K562 (cell line): ENCODE measurements around the gene FAM177B. TPM values are rescaled to one million over a fixed set of nuclear protein-coding genes. Genes with fewer than 3 reads are reported as not detected.

Experiments
- BCOR ChIP-seq: fragments of 450-650 bp; IDR thresholded peaks from 2 replicates; pipeline ENCODE4 v1.6.1; 2016
- CHD1 ChIP-seq: fragments of 200-600 bp; sonication (generic); IDR thresholded peaks from one replicate; pipeline ENCODE4 v1.6.1; 2012; ENCODE audit warnings: mild to moderate bottlenecking, moderate library complexity, low read length, inconsistent platforms
- CREBBP ChIP-seq: IDR thresholded peaks from one replicate; pipeline ENCODE4 v1.6.1; 2012; ENCODE audit warnings: low read depth, mild to moderate bottlenecking, control low read depth, inconsistent platforms, low read length
- FOXA3 ChIP-seq, 2 experiments: fragments of 450-650 bp in 1 of 2; sonication (generic) in 1 of 2; formaldehyde crosslinking; IDR thresholded peaks in 1 of 2; conservative IDR thresholded peaks in 1 of 2; 2 replicates each; pipeline versions ENCODE4 v1.4.0 to v1.8.0; 2020 to 2022; ENCODE audit warnings: mild to moderate bottlenecking in 2 of 2, missing genetic modification reagents in 1 of 2
- GABPB2 ChIP-seq: fragments of 250-450 bp; sonication (Bioruptor Pico); conservative IDR thresholded peaks from 2 replicates; pipeline ENCODE4 v1.5.1; 2021; ENCODE audit warnings: mild to moderate bottlenecking
- GATA2 ChIP-seq: sonication (generic); formaldehyde crosslinking; IDR thresholded peaks from 2 replicates; pipeline ENCODE4 v1.4.0; 2020; ENCODE audit warnings: mild to moderate bottlenecking, missing genetic modification reagents
- HCFC1 ChIP-seq: IDR thresholded peaks from 2 replicates; pipeline ENCODE4 v1.6.1; 2012; ENCODE audit warnings: low read depth, low read length, improper control_type of control experiment
- HNRNPLL ChIP-seq: fragments of 200-400 bp; formaldehyde crosslinking; IDR thresholded peaks from 2 replicates; pipeline ENCODE4 v1.6.1; 2017; ENCODE audit warnings: low read length, low read depth, mild to moderate bottlenecking; ENCODE audit not compliant: poor library complexity, severe bottlenecking
- HOXB6 ChIP-seq: fragments of 250-450 bp; sonication (Bioruptor Pico); IDR thresholded peaks from 2 replicates; pipeline ENCODE4 v1.5.1; 2022; ENCODE audit warnings: mild to moderate bottlenecking, borderline replicate concordance
- JUND ChIP-seq, 2 experiments: IDR thresholded peaks; 2 replicates in 1 of 2; 3 replicates in 1 of 2; pipeline ENCODE4 v1.6.1; 2011; ENCODE audit warnings: borderline replicate concordance in 2 of 2, low read depth in 2 of 2, low read length in 2 of 2, improper control_type of control experiment in 1 of 2, missing biosample characterization in 1 of 2, missing genetic modification characterization in 1 of 2, missing genetic modification reagents in 1 of 2
- L3MBTL2 ChIP-seq: fragments of 450-650 bp; IDR thresholded peaks from 2 replicates; pipeline ENCODE4 v1.6.1; 2016; ENCODE audit warnings: mild to moderate bottlenecking, moderate library complexity
- NFATC3 ChIP-seq: fragments of 450-650 bp; IDR thresholded peaks from 2 replicates; pipeline ENCODE4 v1.6.1; 2017; ENCODE audit warnings: mild to moderate bottlenecking
- POLR2B ChIP-seq: fragments of 450-650 bp; IDR thresholded peaks from 2 replicates; pipeline ENCODE4 v1.6.1; 2018; ENCODE audit warnings: low read depth; ENCODE audit not compliant: partially characterized antibody
- PURB ChIP-seq: sonication (generic); formaldehyde crosslinking; IDR thresholded peaks from 2 replicates; pipeline ENCODE4 v1.9.0; 2021; ENCODE audit warnings: low read depth, mild to moderate bottlenecking, missing genetic modification reagents
- RBM25 ChIP-seq: fragments of 200-400 bp; formaldehyde crosslinking; IDR thresholded peaks from 2 replicates; pipeline ENCODE4 v1.6.1; 2018; ENCODE audit warnings: low read length, low read depth, moderate library complexity; ENCODE audit not compliant: severe bottlenecking
- SMARCA4 ChIP-seq: fragments of 450-650 bp; IDR thresholded peaks from 2 replicates; pipeline ENCODE4 v1.6.1; 2016
- SMARCC2 ChIP-seq: fragments of 450-650 bp; IDR thresholded peaks from 2 replicates; pipeline ENCODE4 v1.6.1; 2017; ENCODE audit warnings: antibody characterized with exemption, moderate library complexity, mild to moderate bottlenecking, low read depth
- TAF7 ChIP-seq: fragments of 450-650 bp; IDR thresholded peaks from 2 replicates; pipeline ENCODE4 v1.6.1; 2016; ENCODE audit warnings: missing genetic modification characterization, missing compliant biosample characterization
- THRAP3 ChIP-seq: fragments of 450-650 bp; IDR thresholded peaks from 2 replicates; pipeline ENCODE4 v1.6.1; 2016; ENCODE audit warnings: mild to moderate bottlenecking, inconsistent platforms, borderline replicate concordance
- XRCC4 ChIP-seq: IDR thresholded peaks from one replicate; pipeline ENCODE4 v1.6.1; 2011; ENCODE audit not compliant: insufficient read depth, insufficient read length; ENCODE audit errors: extremely low read depth
- ZBTB8A ChIP-seq: fragments of 450-650 bp; IDR thresholded peaks from 2 replicates; pipeline ENCODE4 v1.6.1; 2018; ENCODE audit warnings: mild to moderate bottlenecking, moderate library complexity; ENCODE audit not compliant: partially characterized antibody
- ZNF24 ChIP-seq: fragments of 450-650 bp; IDR thresholded peaks from 2 replicates; pipeline ENCODE4 v1.6.1; 2016
- ZSCAN32 ChIP-seq: fragments of 450-650 bp; formaldehyde crosslinking; IDR thresholded peaks from 2 replicates; pipeline ENCODE4 v1.4.0; 2020; ENCODE audit warnings: mild to moderate bottlenecking, moderate library complexity
- polyA plus RNA-seq, 8 experiments: library from polyadenylated mRNA; depleted of rRNA in 4 of 8; stranded (reverse) in 5 of 8; unstranded in 3 of 8; fragments of >200 nt; fragmentation: Nextera tagmentation in 2 of 8; fragmentation: Illumina TruSeq in 1 of 8; extraction: Ambion mirVana in 2 of 8; extraction: Trizol in 1 of 8; gene quantifications; 2 replicates each; pipeline versions ENCODE4 v1.2.1 to v1.2.3, GENCODE V29; 2011 to 2014; ENCODE audit warnings: inconsistent platforms in 1 of 8, missing spikeins in 1 of 8
- total RNA-seq, 7 experiments: library from RNA; depleted of rRNA in 6 of 7; stranded (reverse); fragments of >200 nt in 6 of 7; fragmentation: Illumina TruSeq in 2 of 7; extraction: Trizol in 2 of 7; gene quantifications; 2 replicates each; pipeline versions ENCODE4 v1.2.1 to v1.2.3, GENCODE V29; 2011 to 2021; ENCODE audit warnings: low replicate concordance in 1 of 7
- TF ChIP-seq, protein P1 (sequence below): fragments of 250-450 bp; sonication (Bioruptor Pico); IDR thresholded peaks from 2 replicates; pipeline ENCODE4 v1.9.0; 2021; ENCODE audit warnings: mild to moderate bottlenecking
- TF ChIP-seq, protein P2 (sequence below): fragments of 450-650 bp; IDR thresholded peaks from 2 replicates; pipeline ENCODE4 v1.7.0; 2016; ENCODE audit warnings: borderline replicate concordance
- TF ChIP-seq, protein P3 (sequence below), 2 experiments: fragments of 200-800 bp in 1 of 2; sonication (Bioruptor generic) in 1 of 2; sonication (generic) in 1 of 2; formaldehyde crosslinking in 1 of 2; IDR thresholded peaks in 1 of 2; conservative IDR thresholded peaks in 1 of 2; 2 replicates each; pipeline versions ENCODE4 v1.5.0 to v1.6.1; 2016 to 2020; ENCODE audit warnings: missing compliant biosample characterization in 1 of 2, missing genetic modification characterization in 1 of 2, missing genetic modification reagents in 1 of 2

FAM177B gene
- total and polyA plus RNA-seq, 9 of the 15 experiments (the other 6 are each of a cell fraction or from before 2014, with no cell fraction given) = not detected

DNA sequence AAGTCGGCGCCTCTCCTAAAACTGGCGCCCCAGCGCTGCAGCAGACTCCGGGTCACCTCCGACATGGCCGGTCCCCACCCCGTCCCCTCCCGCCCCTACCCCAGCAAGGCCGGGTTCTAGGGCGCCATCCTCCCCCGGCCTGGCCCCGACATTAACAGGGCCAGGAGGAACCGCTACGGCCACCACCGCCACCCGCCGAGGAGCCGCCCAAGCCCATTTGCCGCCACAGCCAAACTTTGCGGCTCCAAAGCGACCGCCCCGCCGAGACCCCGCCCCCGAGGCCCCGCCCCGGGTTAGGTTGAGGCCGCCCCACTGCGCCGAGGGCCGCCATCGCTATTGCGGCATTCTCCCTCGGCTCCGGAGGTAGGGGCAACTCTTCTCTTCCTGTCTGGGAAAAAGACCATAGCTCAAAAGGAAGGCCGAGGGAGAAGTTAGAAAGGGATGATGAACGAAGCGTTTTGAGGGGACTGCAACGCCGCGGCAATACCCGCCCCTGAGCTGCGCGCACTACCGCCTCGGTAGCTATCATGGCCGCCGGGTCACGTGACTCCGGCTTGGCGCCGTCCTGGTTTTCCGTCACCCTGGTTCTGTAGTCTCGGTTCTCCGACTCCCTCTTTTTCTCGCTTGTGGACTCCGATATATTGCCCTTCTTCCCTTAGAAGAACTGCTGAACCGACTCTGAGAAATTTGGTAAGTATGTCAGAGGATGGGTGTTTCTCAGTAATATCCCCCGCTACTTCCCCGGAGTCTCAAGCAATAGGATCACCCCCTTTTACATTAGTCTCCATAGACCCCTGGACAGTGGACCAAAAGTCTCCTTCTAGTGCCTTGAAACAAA is 24.5 kb upstream of the FAM177B start, which contains the start of the genes AIDA and BROX (continued):
- TF ChIP-seq ZNF24 (no peak; the same call in 1 of the 2 replicates), GATA2 (CRISPR knock-in tag) (no peak), CREBBP (no peak), GABPB2 (CRISPR knock-in tag) (no peak), POLR2B (peak; percentile 15), FOXA3 (CRISPR knock-in tag; conservative IDR thresholded peaks at IDR 0.05 in 1 of 2, IDR thresholded peaks at IDR 0.05 in 1 of 2) (peak in 1 of 2 experiments; percentile 30; a peak in 1 of 4 replicates), CHD1 (no peak), HOXB6 (CRISPR knock-in tag) (peak; percentile 70; the same call in 1 of the 2 replicates), HNRNPLL (no peak), BCOR (no peak), SMARCA4 (no peak), TAF7 (tag) (peak; percentile 78), SMARCC2 (no peak), RBM25 (no peak), NFATC3 (peak; percentile 20; the same call in 1 of the 2 replicates), ZSCAN32 (CRISPR knock-in tag) (no peak), HCFC1 (peak; percentile 87), JUND (IDR thresholded peaks at IDR 0.05; ENCODE audit: borderline replicate concordance, low read depth, low read length) (no peak), JUND (tag; IDR thresholded peaks at IDR 0.05; ENCODE audit: borderline replicate concordance, low read depth, low read length) (no peak; the same call in 2 of the 3 replicates), ZBTB8A (no peak), XRCC4 (no peak), L3MBTL2 (no peak), THRAP3 (no peak), PURB (no peak)
- TF ChIP-seq, protein P1, sequence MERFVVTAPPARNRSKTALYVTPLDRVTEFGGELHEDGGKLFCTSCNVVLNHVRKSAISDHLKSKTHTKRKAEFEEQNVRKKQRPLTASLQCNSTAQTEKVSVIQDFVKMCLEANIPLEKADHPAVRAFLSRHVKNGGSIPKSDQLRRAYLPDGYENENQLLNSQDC (CRISPR knock-in tag) = peak; percentile 67; the same call in 1 of the 2 replicates
- TF ChIP-seq, protein P2, sequence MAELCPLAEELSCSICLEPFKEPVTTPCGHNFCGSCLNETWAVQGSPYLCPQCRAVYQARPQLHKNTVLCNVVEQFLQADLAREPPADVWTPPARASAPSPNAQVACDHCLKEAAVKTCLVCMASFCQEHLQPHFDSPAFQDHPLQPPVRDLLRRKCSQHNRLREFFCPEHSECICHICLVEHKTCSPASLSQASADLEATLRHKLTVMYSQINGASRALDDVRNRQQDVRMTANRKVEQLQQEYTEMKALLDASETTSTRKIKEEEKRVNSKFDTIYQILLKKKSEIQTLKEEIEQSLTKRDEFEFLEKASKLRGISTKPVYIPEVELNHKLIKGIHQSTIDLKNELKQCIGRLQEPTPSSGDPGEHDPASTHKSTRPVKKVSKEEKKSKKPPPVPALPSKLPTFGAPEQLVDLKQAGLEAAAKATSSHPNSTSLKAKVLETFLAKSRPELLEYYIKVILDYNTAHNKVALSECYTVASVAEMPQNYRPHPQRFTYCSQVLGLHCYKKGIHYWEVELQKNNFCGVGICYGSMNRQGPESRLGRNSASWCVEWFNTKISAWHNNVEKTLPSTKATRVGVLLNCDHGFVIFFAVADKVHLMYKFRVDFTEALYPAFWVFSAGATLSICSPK = no peak; the same call in 1 of the 2 replicates
- TF ChIP-seq, protein P3, sequence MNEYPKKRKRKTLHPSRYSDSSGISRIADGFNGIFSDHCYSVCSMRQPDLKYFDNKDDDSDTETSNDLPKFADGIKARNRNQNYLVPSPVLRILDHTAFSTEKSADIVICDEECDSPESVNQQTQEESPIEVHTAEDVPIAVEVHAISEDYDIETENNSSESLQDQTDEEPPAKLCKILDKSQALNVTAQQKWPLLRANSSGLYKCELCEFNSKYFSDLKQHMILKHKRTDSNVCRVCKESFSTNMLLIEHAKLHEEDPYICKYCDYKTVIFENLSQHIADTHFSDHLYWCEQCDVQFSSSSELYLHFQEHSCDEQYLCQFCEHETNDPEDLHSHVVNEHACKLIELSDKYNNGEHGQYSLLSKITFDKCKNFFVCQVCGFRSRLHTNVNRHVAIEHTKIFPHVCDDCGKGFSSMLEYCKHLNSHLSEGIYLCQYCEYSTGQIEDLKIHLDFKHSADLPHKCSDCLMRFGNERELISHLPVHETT (CRISPR knock-in tag; conservative IDR thresholded peaks at IDR 0.05 in 1 of 2, IDR thresholded peaks at IDR 0.05 in 1 of 2) = peak in 1 of 2 experiments; percentile 88; a peak in 2 of 4 replicates
